GM18520 (cell line): Measurements from ENCODE around the gene CBX1.
"Not testable (repeated sequence)": the region's sequence is repeated elsewhere in the genome, so short reads cannot be mapped to it uniquely, and the experiment has no call there.

Experiments used
- ATAC-seq: cut with Tn5 transposase; IDR thresholded peaks from one replicate; pipeline ENCODE4 v1.9.1; 2021; ENCODE audit not compliant: unreplicated experiment

The CBX1 gene

GRCh38 chr17:48074322-48075081, 26.8 kb downstream of the CBX1 start:
- ATAC-seq, result no peak

GRCh38 chr17:48073566-48074094, 27.6 kb downstream of the CBX1 start:
- not testable (repeated sequence) for ATAC-seq

GRCh38 chr17:48072811-48073210, 28.5 kb downstream of the CBX1 start:
- not testable (repeated sequence) for ATAC-seq

GRCh38 chr17:48071654-48072053, 29.6 kb downstream of the CBX1 start:
- ATAC-seq, result no peak

GRCh38 chr17:48070195-48070594, 31.1 kb downstream of the CBX1 start:
- ATAC-seq, result no peak

- ATAC-seq, result no peak
Measured at GRCh38 chr17:48068491-48068961, 32.8 kb downstream of the CBX1 start.

GRCh38 chr17:48067808-48068207, 33.5 kb downstream of the CBX1 start:
- not testable (repeated sequence) for ATAC-seq

- no peak for ATAC-seq
Measured at GRCh38 chr17:48067245-48067644, 34.0 kb downstream of the CBX1 start.

- ATAC-seq, result no peak
Measured at GRCh38 chr17:48066656-48067055, 34.6 kb downstream of the CBX1 start.

- no peak for ATAC-seq
Measured at GRCh38 chr17:48066192-48066591, 35.1 kb downstream of the CBX1 start.

GRCh38 chr17:48064638-48065037, 36.6 kb downstream of the CBX1 start:
- no peak for ATAC-seq

- no peak for ATAC-seq
Measured at GRCh38 chr17:48062273-48062672, 39.0 kb downstream of the CBX1 start.

- no peak for ATAC-seq
Measured at GRCh38 chr17:48060249-48060648, 41.0 kb downstream of the CBX1 start.

- no peak for ATAC-seq
Measured at GRCh38 chr17:48059125-48059668, 42.1 kb downstream of the CBX1 start.

GRCh38 chr17:48058393-48059124, 42.7 kb downstream of the CBX1 start:
- no peak for ATAC-seq

- ATAC-seq, result no peak
Measured at GRCh38 chr17:48057626-48058025, 43.7 kb downstream of the CBX1 start.

- no peak for ATAC-seq
Measured at GRCh38 chr17:48056879-48057278, 44.4 kb downstream of the CBX1 start.

- ATAC-seq, result no peak
Measured at GRCh38 chr17:48056246-48056745, 45.0 kb downstream of the CBX1 start.

- ATAC-seq, result no peak
Measured at GRCh38 chr17:48055531-48056245, 45.6 kb downstream of the CBX1 start.

- ATAC-seq, result no peak
Measured at GRCh38 chr17:48054238-48055185, 46.8 kb downstream of the CBX1 start.
